GM19351 (cell line): Measurements from ENCODE around the gene NXF1.
"Not testable (repeated sequence)": the region's sequence is repeated elsewhere in the genome, so short reads cannot be mapped to it uniquely, and the experiment has no call there.

Experiments used
- ATAC-seq: cut with Tn5 transposase; IDR thresholded peaks from one replicate; pipeline ENCODE4 v1.9.1; 2021; ENCODE audit warnings: mild to moderate bottlenecking, moderate library complexity; ENCODE audit not compliant: unreplicated experiment

NXF1 gene

GRCh38 chr11:62788991-62789390 is 16.2 kb downstream of the NXF1 start:
- no peak for ATAC-seq

- ATAC-seq = peak; percentile 62
Observed at GRCh38 chr11:62787005-62787759, 18.1 kb downstream of the NXF1 start, which contains the start of gene TMEM179B. TMEM179B (plus strand) TSS chr11:62787402; CDS start chr11:62787432, 30 bp downstream.

GRCh38 chr11:62786318-62787004 is 18.8 kb downstream of the NXF1 start:
- peak; percentile 75 for ATAC-seq

GRCh38 chr11:62782753-62783152 is 22.5 kb downstream of the NXF1 start:
- ATAC-seq = no peak

- no peak for ATAC-seq
Observed at GRCh38 chr11:62778441-62778840, 26.8 kb downstream of the NXF1 start.

- ATAC-seq = no peak
Observed at GRCh38 chr11:62777389-62777788, 27.9 kb downstream of the NXF1 start.

GRCh38 chr11:62775646-62776045 is 29.6 kb downstream of the NXF1 start:
- no peak for ATAC-seq

- ATAC-seq = no peak
Observed at GRCh38 chr11:62774407-62774806, 30.8 kb downstream of the NXF1 start.

GRCh38 chr11:62771144-62772021 is 33.9 kb downstream of the NXF1 start, which contains the start of gene TAF6L:
TAF6L (plus strand) TSS chr11:62771396; CDS start chr11:62775784, 4,388 bp downstream.
- peak; percentile 80 for ATAC-seq

- ATAC-seq = no peak
Observed at GRCh38 chr11:62770778-62771143, 34.5 kb downstream of the NXF1 start.

- not testable (repeated sequence) for ATAC-seq
Observed at GRCh38 chr11:62760867-62761227, 44.4 kb downstream of the NXF1 start.

GRCh38 chr11:62757846-62758788 is 47.1 kb downstream of the NXF1 start:
- ATAC-seq = no peak

- ATAC-seq = no peak
Observed at GRCh38 chr11:62755086-62755615, 50.1 kb downstream of the NXF1 start.

- peak; percentile 92 for ATAC-seq
Observed at GRCh38 chr11:62753736-62754603, 51.3 kb downstream of the NXF1 start, which contains the start of gene ZBTB3. ZBTB3 (minus strand) TSS chr11:62754160; CDS start chr11:62753664, 496 bp downstream.

- ATAC-seq = peak; percentile 3
Observed at GRCh38 chr11:62752994-62753735, 52.1 kb downstream of the NXF1 start.

- ATAC-seq = no peak
Observed at GRCh38 chr11:62752177-62752785, 53.0 kb downstream of the NXF1 start.

- ATAC-seq = not testable (repeated sequence)
Observed at GRCh38 chr11:62749931-62750330, 55.3 kb downstream of the NXF1 start.
